H1 (cell line): ENCODE results near the gene FAM184B. TPM values are rescaled to one million over a fixed set of nuclear protein-coding genes. Genes with fewer than 3 reads are reported as not detected.

ENCODE experiments used
- CTCF ChIA-PET: fragments of 300-600 bp; sonication (Branson Sonifier 250); formaldehyde crosslinking; loops from one replicate; lab custom pipeline; 2021; ENCODE audit not compliant: partially characterized antibody; lab: Charles Lee
- POLR2A ChIA-PET: fragments of 300-600 bp; sonication (Branson Sonifier 250); formaldehyde crosslinking; loops from one replicate; lab custom pipeline; 2021; ENCODE audit warnings: inconsistent platforms; ENCODE audit not compliant: partially characterized antibody; lab: Charles Lee
- DNase-seq, 2 experiments: peaks; one replicate each; pipeline versions ENCODE4 v3.0.0 to v3.0.0-alpha.2; 2010 to 2022; ENCODE audit warnings: low spot score in 2 of 2, low read depth in 1 of 2, mixed read lengths in 1 of 2
- FAIRE-seq: peaks from 2 replicates; lab custom pipeline; 2011; peaks lifted over from hg19 to GRCh38; lab: Jason Lieb, UNC
- H2AFZ ChIP-seq: 2 replicates; pipeline ENCODE4 v1.8.1; 2012; ENCODE audit warnings: low read length, inconsistent platforms
- H2AK5ac ChIP-seq: 2 replicates; pipeline ENCODE4 v1.6.1; 2013; ENCODE audit warnings: low read depth, low read length
- H2BK120ac ChIP-seq: replicated peaks from 2 replicates; pipeline ENCODE3; 2013; ENCODE audit warnings: low read depth, low read length, inconsistent platforms
- H2BK12ac ChIP-seq: 2 replicates; pipeline ENCODE4 v1.6.1; 2013; ENCODE audit warnings: low read depth, low read length
- H2BK15ac ChIP-seq: 2 replicates; pipeline ENCODE4 v1.6.1; 2013; ENCODE audit warnings: low read length
- H2BK20ac ChIP-seq: 2 replicates; pipeline ENCODE4 v1.6.1; 2013; ENCODE audit warnings: low read length
- H2BK5ac ChIP-seq: 2 replicates; pipeline ENCODE4 v1.6.1; 2013; ENCODE audit warnings: low read depth, low read length
- H3K14ac ChIP-seq: 2 replicates; pipeline ENCODE4 v1.6.1; 2013; ENCODE audit warnings: inconsistent platforms; ENCODE audit not compliant: insufficient read length
- H3K18ac ChIP-seq: 2 replicates; pipeline ENCODE4 v1.6.1; 2013; ENCODE audit warnings: low read length; ENCODE audit errors: extremely low read depth
- H3K23ac ChIP-seq: 2 replicates; pipeline ENCODE4 v1.6.1; 2013; ENCODE audit warnings: inconsistent platforms; ENCODE audit not compliant: insufficient read length
- H3K23me2 ChIP-seq: 2 replicates; pipeline ENCODE4 v1.6.1; 2013; ENCODE audit warnings: low read depth, low read length
- H3K27ac ChIP-seq: 2 replicates; pipeline ENCODE4 v1.6.1; 2011; ENCODE audit warnings: low read depth, low read length, inconsistent platforms
- H3K27me3 ChIP-seq, 4 experiments: replicated peaks in 1 of 4; 1 replicate in 1 of 4; 2 replicates in 3 of 4; pipeline versions ENCODE4 v1.6.1 to v1.8.1; 2011 to 2013; ENCODE audit warnings: low read length in 3 of 4, mild to moderate bottlenecking in 3 of 4, inconsistent platforms in 2 of 4, mixed read lengths in 2 of 4, moderate library complexity in 1 of 4; ENCODE audit not compliant: control insufficient read depth in 3 of 4, insufficient read depth in 3 of 4; ENCODE audit errors: extremely low read depth in 1 of 4
- H3K36me3 ChIP-seq, 4 experiments: 2 replicates each; pipeline versions ENCODE4 v1.6.1 to v1.8.1; 2011 to 2013; ENCODE audit warnings: mild to moderate bottlenecking in 4 of 4, low read length in 3 of 4, moderate library complexity in 2 of 4, control low read depth in 1 of 4, inconsistent platforms in 1 of 4; ENCODE audit not compliant: insufficient read depth in 4 of 4, control insufficient read depth in 2 of 4
- H3K4ac ChIP-seq: replicated peaks from 2 replicates; pipeline ENCODE3; 2013; ENCODE audit warnings: low read length, low read depth, mixed read lengths, inconsistent platforms; ENCODE audit not compliant: insufficient read length
- H3K4me1 ChIP-seq, 4 experiments: replicated peaks in 1 of 4; 1 replicate in 1 of 4; 2 replicates in 3 of 4; pipeline versions ENCODE4 v1.6.1 to v1.8.1; 2011 to 2013; ENCODE audit warnings: low read length in 3 of 4, inconsistent platforms in 2 of 4, mixed read lengths in 1 of 4; ENCODE audit not compliant: insufficient read depth in 4 of 4, control insufficient read depth in 3 of 4
- H3K4me2 ChIP-seq, 2 experiments: 2 replicates each; pipeline versions ENCODE4 v1.6.1 to v1.8.1; 2011 to 2013; ENCODE audit warnings: low read depth in 2 of 2, low read length in 2 of 2, control low read depth in 1 of 2, inconsistent platforms in 1 of 2, mild to moderate bottlenecking in 1 of 2; ENCODE audit not compliant: insufficient read depth in 1 of 2
- H3K4me3 ChIP-seq, 4 experiments: fragments of 200-600, 300-600 bp in 1 of 4; sonication (generic), shearing (Covaris generic), sonication (Bioruptor Twin) in 1 of 4; 2 replicates each; pipeline versions ENCODE4 v1.5.1 to v1.8.1; 2011 to 2016; ENCODE audit warnings: low read length in 4 of 4, low read depth in 3 of 4, control low read depth in 2 of 4, inconsistent platforms in 2 of 4, mild to moderate bottlenecking in 2 of 4, mixed read lengths in 1 of 4, moderate library complexity in 1 of 4; ENCODE audit not compliant: insufficient read depth in 2 of 4; ENCODE audit errors: extremely low read depth in 1 of 4
- H3K56ac ChIP-seq: replicated peaks from 2 replicates; pipeline ENCODE3; 2013; ENCODE audit warnings: low read depth, mild to moderate bottlenecking, mixed read lengths, low read length, inconsistent platforms; ENCODE audit not compliant: insufficient read length
- H3K79me1 ChIP-seq: 2 replicates; pipeline ENCODE4 v1.6.1; 2013; ENCODE audit warnings: low read depth, low read length, control low read depth
- H3K79me2 ChIP-seq, 2 experiments: 2 replicates each; pipeline versions ENCODE4 v1.6.1 to v1.8.1; 2012 to 2013; ENCODE audit warnings: low read length in 2 of 2, mild to moderate bottlenecking in 2 of 2, inconsistent platforms in 1 of 2; ENCODE audit not compliant: insufficient read depth in 2 of 2, control insufficient read depth in 1 of 2
- H3K9ac ChIP-seq, 4 experiments: replicated peaks in 1 of 4; 1 replicate in 1 of 4; 2 replicates in 3 of 4; pipeline versions ENCODE4 v1.6.1 to v1.8.1; 2011 to 2013; ENCODE audit warnings: low read depth in 3 of 4, low read length in 3 of 4, control low read depth in 2 of 4, mild to moderate bottlenecking in 2 of 4, moderate library complexity in 2 of 4, inconsistent platforms in 1 of 4; ENCODE audit errors: extremely low read depth in 1 of 4
- H3K9me3 ChIP-seq, 2 experiments: 2 replicates each; pipeline versions ENCODE4 v1.6.1 to v1.8.1; 2012 to 2013; ENCODE audit warnings: mild to moderate bottlenecking in 2 of 2, moderate library complexity in 2 of 2, control low read depth in 1 of 2, inconsistent platforms in 1 of 2, low read depth in 1 of 2, low read length in 1 of 2, mixed read lengths in 1 of 2; ENCODE audit not compliant: insufficient read depth in 2 of 2
- H4K20me1 ChIP-seq, 2 experiments: replicated peaks in 1 of 2; 2 replicates each; pipeline versions ENCODE3 to v1.8.1; 2011 to 2013; ENCODE audit warnings: inconsistent platforms in 2 of 2, low read length in 2 of 2, mild to moderate bottlenecking in 1 of 2; ENCODE audit not compliant: insufficient read depth in 2 of 2, control insufficient read depth in 1 of 2
- H4K5ac ChIP-seq: 2 replicates; pipeline ENCODE4 v1.6.1; 2013; ENCODE audit warnings: low read length, low read depth, mixed read lengths, inconsistent platforms; ENCODE audit not compliant: insufficient read length
- H4K8ac ChIP-seq: 2 replicates; pipeline ENCODE4 v1.8.0; 2013; ENCODE audit warnings: mild to moderate bottlenecking, moderate library complexity, low read length, inconsistent platforms; ENCODE audit not compliant: insufficient read depth; ENCODE audit errors: extremely low read depth
- H4K91ac ChIP-seq: replicated peaks from 2 replicates; pipeline ENCODE3; 2013; ENCODE audit warnings: low read length, mixed read lengths, inconsistent platforms; ENCODE audit not compliant: insufficient read length
- POLR2A ChIP-seq, 2 experiments: IDR thresholded peaks; 1 replicate in 1 of 2; 2 replicates in 1 of 2; pipeline ENCODE4 v1.6.1; 2011; ENCODE audit warnings: low read depth in 2 of 2, low read length in 2 of 2, mild to moderate bottlenecking in 2 of 2; ENCODE audit errors: control extremely low read depth in 1 of 2
- WGBS, 2 experiments: shearing (Covaris generic) in 1 of 2; methylation state at CpG; one replicate each; pipeline versions ENCODE4 v1.1.6 to v1.1.7; 2013 to 2015; ENCODE audit warnings: low lambda C conversion rate in 2 of 2, mixed read lengths in 2 of 2, inconsistent platforms in 1 of 2, low coverage in 1 of 2, missing lambda C conversion rate in 1 of 2; ENCODE audit not compliant: insufficient replicate concordance in 2 of 2, insufficient coverage in 1 of 2, insufficient read length in 1 of 2; ENCODE audit errors: extremely low coverage in 1 of 2, missing lambda C conversion rate in 1 of 2; 5-methylcytosine and 5-hydroxymethylcytosine counted together
- polyA plus RNA-seq, 7 experiments: library from polyadenylated mRNA; depleted of rRNA in 3 of 7; stranded (reverse) in 5 of 7; unstranded in 2 of 7; fragments of >200 nt in 5 of 7; fragments of 200-250 nt in 2 of 7; gene quantifications; 1 replicate in 5 of 7; 2 replicates in 1 of 7; 4 replicates in 1 of 7; pipeline versions ENCODE4 v1.2.1 to v1.2.3, GENCODE V29; 2011 to 2013; ENCODE audit warnings: missing spikeins in 2 of 7, mixed read lengths in 2 of 7
- total RNA-seq: library from RNA; stranded (reverse); fragmentation: NEBNext Ultra II Directional; extraction: Animal tissue kit (Norgen Biotek cat#: 25700); gene quantifications from 2 replicates; pipeline ENCODE4 v1.2.1, GENCODE V29; 2021

The FAM184B gene
- total and polyA plus RNA-seq, 2 of the 8 experiments (the other 6 are each of a cell fraction or from before 2014, with no cell fraction given) = 0.05 to 0.39 TPM

- no peak overlapping the region for H3K9ac ChIP-seq
- WGBS, 2 experiments = 90% methylated on average over 1 of the region's 1 CpG; no CpG with 5 or more reads in 1 of the 2 experiments
- H3K56ac ChIP-seq = no peak overlapping the region
- no peak for FAIRE-seq
- no peaks in the 10 kb centered on the region; a peak in 1 of 7 replicates for H3K27me3 ChIP-seq
- no peak overlapping the region for H2BK15ac ChIP-seq
- no peak overlapping the region for H3K27ac ChIP-seq
- no peaks in the 10 kb centered on the region for H3K4me1 ChIP-seq
- H3K4me3 ChIP-seq = no peak overlapping the region
- no peak overlapping the region for H3K4ac ChIP-seq
- no peaks in the 10 kb centered on the region; the same call in 1 of the 2 replicates for H3K79me1 ChIP-seq
- no peak overlapping the region for H2BK20ac ChIP-seq
- H4K91ac ChIP-seq = no peak overlapping the region
- H2BK120ac ChIP-seq = no peak overlapping the region
- no peak overlapping the region for H2AFZ ChIP-seq
- H4K5ac ChIP-seq = no peak overlapping the region
- no peak overlapping the region for H2BK12ac ChIP-seq
- no peak overlapping the region for H3K18ac ChIP-seq
- H3K14ac ChIP-seq = no peak overlapping the region
- peaks cover 0 to 9% of the 10 kb centered on the region in 2 experiments; a peak in 3 of 4 replicates for H3K9me3 ChIP-seq
- no peaks in the 10 kb centered on the region for H3K79me2 ChIP-seq
- no peaks in the 10 kb centered on the region for H3K23me2 ChIP-seq
- POLR2A ChIA-PET = interaction anchor here (0.9 to 1.3 kb wide), 2 partner anchors 24 to 67 kb away, joined by 3 read pairs; no protein-coding TSS in a partner anchor
- no peak overlapping the region for H2AK5ac ChIP-seq
- no peak for DNase-seq
- H3K4me2 ChIP-seq = no peak overlapping the region
- no peak overlapping the region for H3K23ac ChIP-seq
- CTCF ChIA-PET = interaction anchor here (0.6 to 2.4 kb wide), 6 partner anchors 9 to 167 kb away, joined by 3 to 7 read pairs (median 4); partner anchors contain the start of gene DCAF16
- no peak overlapping the region for H2BK5ac ChIP-seq
- TF ChIP-seq POLR2A (IDR thresholded peaks at IDR 0.05; ENCODE audit: control extremely low read depth in 1 of 2, low read depth in 2 of 2, low read length in 2 of 2) = no peak
- H4K8ac ChIP-seq = no peak overlapping the region
- peaks cover 0 to 6% of the 10 kb centered on the region in 2 experiments for H4K20me1 ChIP-seq
- H3K36me3 ChIP-seq = peaks cover 0 to 3% (median under 1%) of the 10 kb centered on the region in 4 experiments; a peak in 3 of 8 replicates
These were observed 139.0 kb downstream of the FAM184B start for GRCh38 chr4:17642398-17642783.
